IMR-90 (cell line): ENCODE results near the gene GTF2F1. TPM values are rescaled to one million over a fixed set of nuclear protein-coding genes. Genes with fewer than 3 reads are reported as not detected.

ENCODE experiments used
- ATAC-seq: fragments of 200-7000 bp; cut with Tn5 transposase; 2 replicates; pipeline ENCODE4 v1.9.1; 2020; ENCODE audit warnings: low read depth, mild to moderate bottlenecking, moderate library complexity
- BruUV-seq: library from RNA; stranded (reverse); fragments of 400-500 nt; replicated peaks from 2 replicates; lab custom pipeline; 2021; lab: Mats Ljungman, UMichigan
- CTCF ChIA-PET: fragments of 300-600 bp; formaldehyde crosslinking; extraction: SDS; loops from one replicate; lab custom pipeline; 2021; ENCODE audit warnings: antibody characterized with exemption; lab: Yijun Ruan, JAX
- POLR2A ChIA-PET: fragments of 300-600 bp; sonication (Branson Sonifier 250); formaldehyde crosslinking; loops from one replicate; lab custom pipeline; 2022; ENCODE audit warnings: antibody characterized with exemption; ENCODE audit not compliant: unreplicated experiment; lab: Charles Lee
- DNase-seq: peaks from one replicate; pipeline ENCODE4 v3.0.0; 2013
- H2AFZ ChIP-seq: replicated peaks from 2 replicates; pipeline ENCODE3; 2013; ENCODE audit warnings: low read length, mild to moderate bottlenecking; ENCODE audit not compliant: poor library complexity
- H2AK5ac ChIP-seq: 2 replicates; pipeline ENCODE4 v1.6.1; 2013; ENCODE audit warnings: low read depth, low read length, inconsistent platforms
- H2AK9ac ChIP-seq: replicated peaks from 2 replicates; pipeline ENCODE3; 2013; ENCODE audit warnings: mild to moderate bottlenecking, low read depth, low read length, moderate library complexity; ENCODE audit not compliant: poor library complexity
- H2BK120ac ChIP-seq: 2 replicates; pipeline ENCODE4 v1.6.1; 2013; ENCODE audit warnings: low read depth, low read length, inconsistent platforms
- H2BK15ac ChIP-seq: 3 replicates; pipeline ENCODE4 v1.6.1; 2013; ENCODE audit warnings: low read depth, low read length, inconsistent platforms
- H2BK20ac ChIP-seq: 2 replicates; pipeline ENCODE4 v1.6.1; 2013; ENCODE audit warnings: low read depth, mild to moderate bottlenecking, inconsistent platforms, low read length, moderate library complexity
- H2BK5ac ChIP-seq: 2 replicates; pipeline ENCODE4 v1.6.1; 2013; ENCODE audit warnings: mild to moderate bottlenecking, low read depth, low read length, inconsistent platforms; ENCODE audit not compliant: poor library complexity, severe bottlenecking
- H3K14ac ChIP-seq: replicated peaks from 2 replicates; pipeline ENCODE4 v1.6.1; 2013; ENCODE audit warnings: low read depth, low read length, inconsistent platforms
- H3K18ac ChIP-seq: 2 replicates; pipeline ENCODE4 v1.6.1; 2013; ENCODE audit warnings: low read depth, low read length, control low read depth
- H3K23ac ChIP-seq: 2 replicates; pipeline ENCODE4 v1.6.1; 2013; ENCODE audit warnings: low read depth, low read length, inconsistent platforms
- H3K27ac ChIP-seq: 2 replicates; pipeline ENCODE4 v1.5.1; 2013; ENCODE audit warnings: mild to moderate bottlenecking, control low read depth, low read length; ENCODE audit not compliant: insufficient read depth
- H3K27me3 ChIP-seq: 2 replicates; pipeline ENCODE4 v1.6.1; 2013; ENCODE audit warnings: low read length; ENCODE audit not compliant: control insufficient read depth, insufficient read depth
- H3K36me3 ChIP-seq: 2 replicates; pipeline ENCODE4 v1.6.1; 2013; ENCODE audit warnings: low read length, mixed read lengths; ENCODE audit not compliant: control insufficient read depth, insufficient read depth
- H3K4ac ChIP-seq: 2 replicates; pipeline ENCODE4 v1.6.1; 2013; ENCODE audit warnings: low read depth, low read length, inconsistent platforms
- H3K4me1 ChIP-seq: 2 replicates; pipeline ENCODE4 v1.6.1; 2013; ENCODE audit warnings: low read length, mixed read lengths; ENCODE audit not compliant: control insufficient read depth, insufficient read depth
- H3K4me2 ChIP-seq: 2 replicates; pipeline ENCODE4 v1.6.1; 2013; ENCODE audit warnings: low read depth, mild to moderate bottlenecking, control low read depth, low read length, moderate library complexity
- H3K4me3 ChIP-seq: 2 replicates; pipeline ENCODE4 v1.5.1; 2013; ENCODE audit warnings: low read depth, mild to moderate bottlenecking, control low read depth, low read length, moderate library complexity; ENCODE audit not compliant: insufficient read depth
- H3K56ac ChIP-seq: 2 replicates; pipeline ENCODE4 v1.6.1; 2013; ENCODE audit warnings: low read length, inconsistent platforms; ENCODE audit not compliant: insufficient read depth; ENCODE audit errors: extremely low read depth
- H3K79me1 ChIP-seq, 2 experiments: 2 replicates each; pipeline ENCODE4 v1.6.1; 2013; ENCODE audit warnings: low read length in 2 of 2, inconsistent platforms in 1 of 2, low read depth in 1 of 2
- H3K9ac ChIP-seq: 2 replicates; pipeline ENCODE4 v1.6.1; 2013; ENCODE audit warnings: low read depth, low read length, control low read depth
- H3K9me1 ChIP-seq: 2 replicates; pipeline ENCODE4 v1.6.1; 2013; ENCODE audit warnings: low read length, inconsistent platforms; ENCODE audit not compliant: insufficient read depth
- H3K9me3 ChIP-seq: 2 replicates; pipeline ENCODE4 v1.6.1; 2013; ENCODE audit warnings: low read length; ENCODE audit not compliant: control insufficient read depth, insufficient read depth
- H4K20me1 ChIP-seq: 2 replicates; pipeline ENCODE4 v1.6.1; 2013; ENCODE audit warnings: low read length, inconsistent platforms; ENCODE audit not compliant: insufficient read depth
- H4K5ac ChIP-seq: 2 replicates; pipeline ENCODE4 v1.6.1; 2013; ENCODE audit warnings: mild to moderate bottlenecking, low read depth, low read length, control low read depth
- H4K8ac ChIP-seq, 2 experiments: 2 replicates each; pipeline ENCODE4 v1.6.1; 2013; ENCODE audit warnings: low read depth in 2 of 2, low read length in 2 of 2, control low read depth in 1 of 2, inconsistent platforms in 1 of 2
- H4K91ac ChIP-seq: 2 replicates; pipeline ENCODE4 v1.6.1; 2013; ENCODE audit warnings: low read depth, low read length, inconsistent platforms; ENCODE audit not compliant: insufficient read depth
- BHLHE40 ChIP-seq: fragments of 150-350 bp; IDR thresholded peaks from 2 replicates; pipeline ENCODE4 v1.6.1; 2016; ENCODE audit warnings: mild to moderate bottlenecking, low read depth, low read length
- CHD1 ChIP-seq: IDR thresholded peaks from 2 replicates; pipeline ENCODE4 v1.6.1; 2012; ENCODE audit warnings: low read depth, low read length, improper control_type of control experiment
- MAFK ChIP-seq: IDR thresholded peaks from 2 replicates; pipeline ENCODE4 v1.6.1; 2012; ENCODE audit warnings: low read depth, low read length, improper control_type of control experiment
- NFE2L2 ChIP-seq: fragments of 150-350 bp; IDR thresholded peaks from 2 replicates; pipeline ENCODE4 v1.6.1; 2016; ENCODE audit warnings: low read depth, mild to moderate bottlenecking, low read length
- POLR2A ChIP-seq: IDR thresholded peaks from 2 replicates; pipeline ENCODE4 v1.6.1; 2012; ENCODE audit warnings: mild to moderate bottlenecking, low read depth, low read length
- RAD21 ChIP-seq: IDR thresholded peaks from 2 replicates; pipeline ENCODE4 v1.6.1; 2012; ENCODE audit warnings: low read length, improper control_type of control experiment
- RFX5 ChIP-seq: IDR thresholded peaks from 2 replicates; pipeline ENCODE4 v1.8.0; 2012; ENCODE audit warnings: low read depth, mild to moderate bottlenecking, low read length, moderate library complexity
- WGBS, 2 experiments: methylation state at CpG; one replicate each; pipeline versions ENCODE4 v1.1.5 to v1.1.7; 2013; ENCODE audit warnings: missing lambda C conversion rate in 2 of 2; ENCODE audit not compliant: insufficient read length in 1 of 2; ENCODE audit errors: extremely low coverage in 2 of 2; 5-methylcytosine and 5-hydroxymethylcytosine counted together
- dilution Hi-C: fragments of 300-500 bp; cut with HindIII; formaldehyde crosslinking; loops from one replicate; pipeline ENCODE4 v1.14.3; 2018; ENCODE audit warnings: low sequenced_read_pairs; ENCODE audit not compliant: unreplicated experiment
- in situ Hi-C: fragments of 300-500 bp; cut with MboI; formaldehyde crosslinking; loops from 3 replicates; pipeline ENCODE4 v1.14.3; 2019; ENCODE audit warnings: low sequenced_read_pairs, inconsistent platforms, mixed read lengths
- intact Hi-C: fragments of 100-400 bp; cut with micrococcal nuclease; formaldehyde crosslinking; loops from 2 replicates; pipeline ENCODE4 v1.10.0; 2022
- polyA plus RNA-seq, 3 experiments: library from polyadenylated mRNA; depleted of rRNA; stranded (reverse); fragments of >200 nt; gene quantifications; 2 replicates each; pipeline ENCODE4 v1.2.3, GENCODE V29; 2012; ENCODE audit warnings: low replicate concordance in 1 of 3
- total RNA-seq: library from RNA; depleted of rRNA; stranded (reverse); fragments of >200 nt; gene quantifications from 2 replicates; pipeline ENCODE4 v1.2.3, GENCODE V29; 2012

GTF2F1 gene
- total and polyA plus RNA-seq, 2 of the 4 experiments (the other 2 are of a cell fraction): 43.7 to 51.4 TPM

DNA sequence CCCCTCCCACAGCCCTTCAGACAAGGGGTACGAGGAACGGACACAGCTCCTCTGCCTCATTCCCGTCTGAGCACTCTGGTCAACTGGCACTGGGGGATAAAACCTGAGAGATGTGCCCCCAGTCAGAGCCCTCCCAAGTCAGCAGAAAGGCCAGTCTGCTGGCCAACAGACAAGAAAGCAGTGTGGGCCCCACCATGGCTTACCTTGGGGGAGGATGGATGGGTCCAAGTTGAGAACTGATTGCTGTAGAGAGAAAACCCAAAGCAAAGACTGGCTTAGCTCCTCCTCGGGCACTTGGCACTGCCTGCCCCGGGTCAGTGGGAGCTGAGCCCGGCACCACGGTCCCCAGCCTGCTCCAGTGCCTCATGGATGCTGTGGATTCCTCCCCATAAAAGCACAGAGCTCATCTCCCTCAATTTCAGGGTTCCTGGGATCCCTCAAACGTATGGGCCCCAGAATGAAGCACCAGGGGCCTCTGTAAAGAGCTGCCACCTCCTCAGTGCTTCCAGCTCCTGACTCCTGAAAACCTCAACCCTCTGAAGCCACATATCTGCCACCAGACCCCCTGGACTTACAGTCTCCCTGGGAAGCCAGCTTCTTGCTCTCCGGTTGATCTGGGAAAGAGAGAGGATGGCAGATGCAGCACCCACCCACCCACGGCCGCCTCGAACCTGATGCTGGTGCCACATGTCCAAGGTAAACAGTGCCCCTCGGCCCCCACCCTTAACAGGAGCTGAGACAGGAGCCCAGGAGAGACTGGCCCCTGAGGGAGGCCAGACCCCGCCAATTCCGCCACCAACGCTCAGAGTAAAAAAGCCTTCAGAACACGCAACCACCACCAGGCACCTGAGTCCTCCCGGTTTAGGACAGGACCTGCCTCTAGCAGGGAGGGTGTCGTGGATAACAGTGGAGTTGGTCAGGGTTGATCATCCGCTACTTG is 28.4 kb upstream of the GTF2F1 start:
- Histone ChIP-seq H3K36me3 (peaks cover 52% of the 10 kb centered on the region), H3K79me1 (peaks cover 0 to 53% of the 10 kb centered on the region in 2 experiments; a peak in 2 of 4 replicates), H3K4ac (no peak overlapping the region), H3K23ac (no peak overlapping the region), H2BK15ac (no peak overlapping the region), H4K5ac (no peak overlapping the region), H3K18ac (no peak overlapping the region), H2BK5ac (no peak overlapping the region), H3K27ac (no peak overlapping the region), H3K14ac (no peak overlapping the region), H3K4me2 (no peak overlapping the region), H4K91ac (no peak overlapping the region), H3K4me3 (no peak overlapping the region), H3K9ac (no peak overlapping the region; the same call in 1 of the 2 replicates), H2AFZ (no peak overlapping the region), H3K27me3 (no peaks in the 10 kb centered on the region), H2BK20ac (no peak overlapping the region), H4K20me1 (peaks cover 69% of the 10 kb centered on the region), H3K56ac (no peak overlapping the region), H3K4me1 (peaks cover 2% of the 10 kb centered on the region; the same call in 1 of the 2 replicates), H3K9me3 (peaks cover 3% of the 10 kb centered on the region; the same call in 1 of the 2 replicates), H2AK9ac (no peak overlapping the region), H2AK5ac (no peak overlapping the region), H2BK120ac (no peak overlapping the region), H3K9me1 (peaks cover 3% of the 10 kb centered on the region; the same call in 1 of the 2 replicates), H4K8ac (no peak overlapping the region)
- dilution Hi-C loops: no loop called here
- CTCF ChIA-PET: no interaction called here
- ATAC-seq: no peak
- 68% methylated on average over 3 of the region's 20 CpGs; no CpG with 5 or more reads in 1 of the 2 experiments for WGBS, 2 experiments
- TF ChIP-seq POLR2A (no peak), RFX5 (no peak), RAD21 (no peak), CHD1 (no peak), BHLHE40 (no peak), MAFK (no peak), NFE2L2 (no peak)
- intact Hi-C loops: no loop called here
- in situ Hi-C loops: no loop called here
- no peak for DNase-seq
- POLR2A ChIA-PET: no interaction called here
- BruUV-seq: no TSS peak
